Measurements from ENCODE around the gene BICRAL. TPM values are rescaled to one million over a fixed set of nuclear protein-coding genes. Genes with fewer than 3 reads are reported as not detected.
"Not testable (repeated sequence)": the region's sequence is repeated elsewhere in the genome, so short reads cannot be mapped to it uniquely, and the experiment has no call there.

The BICRAL gene
- total RNA-seq (2021) (6.9 and 7.9 TPM in 2 replicates), Bru-seq, nascent RNA (percentile 70 among the genes with signal in this experiment), BruChase-seq, experiment 1, labeled RNA remaining after a 2-hour chase (percentile 63 among the genes with signal in this experiment), BruChase-seq, experiment 2, labeled RNA remaining after a 6-hour chase (percentile 71 among the genes with signal in this experiment)
- long read RNA-seq, full-length matches to known transcripts: 1 of 11 reads
- long read RNA-seq, partial matches to known transcripts: 7 of 11 reads
- long read RNA-seq, other reads (novel, unspliced or antisense): 3 of 11 reads

- ChIA-PET CTCF (interaction anchor here (0.6 kb wide), 1 partner anchor 26 kb away, joined by 10 read pairs; no protein-coding TSS in a partner anchor), POLR2A (ENCODE audit: low non-redundant PET) (interaction anchor here (0.6 to 2.3 kb wide), 7 partner anchors 12 to 738 kb away, joined by 3 to 40 read pairs (median 7); partner anchors contain the start of gene TBCC)
- intact Hi-C loops (cut with micrococcal nuclease; ENCODE audit: unreplicated experiment): loop anchor here (1.0 kb wide), 1 partner anchor 36 kb away; the partner anchor contains the start of gene TBCC
- TF ChIP-seq EZH2 (IDR thresholded peaks at IDR 0.05; ENCODE audit: borderline replicate concordance, low read depth, low read length, poor library complexity, severe bottlenecking): no peak
- no peak for TF ChIP-seq CTCF (conservative IDR thresholded peaks at IDR 0.05; ENCODE audit: low read depth, low read length)
- DNase-seq (ENCODE audit: low spot score): peak; percentile 81
- no peaks in the 10 kb centered on the region for H3K36me3 ChIP-seq (ENCODE audit: insufficient read depth, low read length, poor library complexity, severe bottlenecking)
- no peaks in the 10 kb centered on the region for H3K9me3 ChIP-seq (ENCODE audit: low read depth, low read length, poor library complexity, severe bottlenecking)
- peak within 1 kb of the TSS; percentile 98 for H3K27ac ChIP-seq (ENCODE audit: low read depth, low read length, poor library complexity, severe bottlenecking)
- peak within 1 kb of the TSS; percentile 75 for H3K4me3 ChIP-seq (ENCODE audit: low read depth, low read length, poor library complexity, severe bottlenecking)
- peaks cover 27% of the 10 kb centered on the region for H3K4me1 ChIP-seq (ENCODE audit: insufficient read depth, low read length, poor library complexity, severe bottlenecking)
- no TSS peak for BruUV-seq (replicated peaks)
- no peaks in the 10 kb centered on the region for H3K27me3 ChIP-seq (replicated peaks; ENCODE audit: insufficient read depth, low read depth, low read length, poor library complexity)
Observed at GRCh38 chr6:42781796-42782688, at the start of gene BICRAL. Gene BICRAL, plus strand, starts transcription at chr6:42782052. Its CDS starts 39,971 bp downstream, at chr6:42822023.

GRCh38 chr6:42733867-42734481 lies 47.9 kb upstream of the BICRAL start:
- CTCF ChIA-PET: interaction anchor here (0.6 kb wide), 1 partner anchor 757 kb away, joined by 3 read pairs; no protein-coding TSS in a partner anchor
- H3K27ac ChIP-seq (ENCODE audit: low read depth, low read length, poor library complexity, severe bottlenecking); DNase-seq (ENCODE audit: low spot score); H3K27me3 ChIP-seq (replicated peaks; ENCODE audit: insufficient read depth, low read depth, low read length, poor library complexity); intact Hi-C loops (cut with micrococcal nuclease; ENCODE audit: unreplicated experiment); POLR2A ChIA-PET (ENCODE audit: low non-redundant PET); H3K9me3 ChIP-seq (ENCODE audit: low read depth, low read length, poor library complexity, severe bottlenecking); BruUV-seq (replicated peaks); H3K36me3 ChIP-seq (ENCODE audit: insufficient read depth, low read length, poor library complexity, severe bottlenecking); H3K4me3 ChIP-seq (ENCODE audit: low read depth, low read length, poor library complexity, severe bottlenecking): not testable (repeated sequence)
- H3K4me1 ChIP-seq (ENCODE audit: insufficient read depth, low read length, poor library complexity, severe bottlenecking): peaks cover 17% of the 10 kb centered on the region

GRCh38 chr6:42735976-42736375 lies 45.9 kb upstream of the BICRAL start:
- Histone ChIP-seq H3K27me3 (replicated peaks; ENCODE audit: insufficient read depth, low read depth, low read length, poor library complexity) (no peaks in the 10 kb centered on the region), H3K4me1 (ENCODE audit: insufficient read depth, low read length, poor library complexity, severe bottlenecking) (peaks cover 17% of the 10 kb centered on the region), H3K4me3 (ENCODE audit: low read depth, low read length, poor library complexity, severe bottlenecking) (no peak overlapping the region), H3K36me3 (ENCODE audit: insufficient read depth, low read length, poor library complexity, severe bottlenecking) (no peaks in the 10 kb centered on the region), H3K9me3 (ENCODE audit: low read depth, low read length, poor library complexity, severe bottlenecking) (no peaks in the 10 kb centered on the region), H3K27ac (ENCODE audit: low read depth, low read length, poor library complexity, severe bottlenecking) (peak overlapping the region; percentile 40)
- ChIA-PET CTCF (interaction anchor here (1.0 kb wide), 1 partner anchor 10 kb away, joined by 3 read pairs; no protein-coding TSS in a partner anchor), POLR2A (ENCODE audit: low non-redundant PET) (no interaction called here)
- no TSS peak for BruUV-seq (replicated peaks)
- TF ChIP-seq CTCF (conservative IDR thresholded peaks at IDR 0.05; ENCODE audit: low read depth, low read length): no peak
- TF ChIP-seq EZH2 (IDR thresholded peaks at IDR 0.05; ENCODE audit: borderline replicate concordance, low read depth, low read length, poor library complexity, severe bottlenecking): no peak
- intact Hi-C loops (cut with micrococcal nuclease; ENCODE audit: unreplicated experiment): no loop called here
- DNase-seq (ENCODE audit: low spot score): peak; percentile 67

Data from A673 (cell line).